ENCODE results near the gene CFAP251. TPM values are rescaled to one million over a fixed set of nuclear protein-coding genes. Genes with fewer than 3 reads are reported as not detected.

Gene CFAP251
- total RNA-seq, 1 experiment from 2014 or later, result 2.6 TPM

GRCh38 chr12:121953695-121954094 is 35.3 kb downstream of the CFAP251 start:
- TF ChIP-seq EGR1 (IDR thresholded peaks at IDR 0.05; ENCODE audit: low read depth) (no peak), EZH2phosphoT487 (IDR thresholded peaks at IDR 0.05; ENCODE audit: borderline replicate concordance) (no peak), TCF7L2 (IDR thresholded peaks at IDR 0.05; ENCODE audit: borderline replicate concordance, extremely low read depth, insufficient read depth, insufficient read length) (no peak), JUND (IDR thresholded peaks at IDR 0.05) (no peak), SP1 (IDR thresholded peaks at IDR 0.05; ENCODE audit: low read depth) (no peak), YY1 (IDR thresholded peaks at IDR 0.05; ENCODE audit: extremely low read depth, insufficient replicate concordance, low read depth, low read length) (no peak), REST (IDR thresholded peaks at IDR 0.05; ENCODE audit: low read depth) (no peak), CEBPB (IDR thresholded peaks at IDR 0.05; ENCODE audit: low read depth) (no peak), ZBTB33 (IDR thresholded peaks at IDR 0.05; ENCODE audit: extremely low read depth, insufficient replicate concordance, low read length) (no peak), ZNF274 (IDR thresholded peaks at IDR 0.05; ENCODE audit: low read depth, low read length) (no peak), FOSL1 (IDR thresholded peaks at IDR 0.05; ENCODE audit: low read depth) (no peak), ZFX (IDR thresholded peaks at IDR 0.05) (no peak), SIN3A (IDR thresholded peaks at IDR 0.05; ENCODE audit: low read depth) (no peak), SRF (IDR thresholded peaks at IDR 0.05; ENCODE audit: low read depth) (no peak), MAX (IDR thresholded peaks at IDR 0.05) (no peak), RAD21 (IDR thresholded peaks at IDR 0.05; ENCODE audit: low read depth) (no peak), ELF1 (IDR thresholded peaks at IDR 0.05; ENCODE audit: borderline replicate concordance, low read depth) (no peak)

More at GRCh38 chr12:121953695-121954094, 35.3 kb downstream of the CFAP251 start:
- DNase-seq (ENCODE audit: low read depth, low spot score), result no peak
- POLR2A ChIA-PET, result no interaction called here
- no peak overlapping the region for H3K4me3 ChIP-seq (replicated peaks in 1 of 2; ENCODE audit: low read depth in 1 of 2, low read length in 2 of 2)
- H4K20me1 ChIP-seq (ENCODE audit: insufficient read depth), result no peaks in the 10 kb centered on the region
- H3K27me3 ChIP-seq (ENCODE audit: insufficient read depth, low read length), result no peaks in the 10 kb centered on the region
- no peaks in the 10 kb centered on the region for H3K9me3 ChIP-seq (ENCODE audit: control insufficient read depth in 1 of 2, insufficient read depth in 1 of 2, low read depth in 1 of 2, low read length in 2 of 2)
- no TSS peak for BruUV-seq (replicated peaks)
- no peak for ATAC-seq
- H3K9ac ChIP-seq (ENCODE audit: low read length), result no peak overlapping the region
- H3K36me3 ChIP-seq (ENCODE audit: control insufficient read depth in 1 of 2, insufficient read depth in 2 of 2, low read length in 2 of 2), result no peaks in the 10 kb centered on the region
- CTCF ChIA-PET, result no interaction called here
- intact Hi-C loops (cut with micrococcal nuclease), result no loop called here
- no peak overlapping the region for H3K4me2 ChIP-seq (ENCODE audit: low read length)
- no peaks in the 10 kb centered on the region for H3K79me2 ChIP-seq (ENCODE audit: insufficient read depth, low read length)
- 0 out of 4 replicates have a peak, but pooled peaks cover 0 to 5% of the 10 kb centered on the region in 2 experiments for H3K4me1 ChIP-seq (ENCODE audit: control insufficient read depth in 1 of 2, insufficient read depth in 2 of 2, low read length in 2 of 2)
- RAD21 ChIA-PET (ENCODE audit: low non-redundant PET in 1 of 2, low total read pairs in 2 of 2, uncharacterized antibody in 2 of 2, unreplicated experiment in 2 of 2), result no interaction called here
- H3K27ac ChIP-seq (ENCODE audit: low read depth, low read length), result no peak overlapping the region
- no peaks in the 10 kb centered on the region for H3K9me2 ChIP-seq (ENCODE audit: insufficient read depth)
- H2AFZ ChIP-seq (ENCODE audit: low read depth, low read length, poor library complexity, severe bottlenecking), result no peak overlapping the region

All from HCT116 (cell line).